HepG2 (cell line): ENCODE results near the gene LRRC3C.

ENCODE experiments used
- NFE2L2 ChIP-seq: fragments of 150-350 bp; IDR thresholded peaks from 2 replicates; pipeline ENCODE4 v1.6.1; 2014; ENCODE audit warnings: low read length
- SMAD3 ChIP-seq: sonication (generic); formaldehyde crosslinking; IDR thresholded peaks from 2 replicates; pipeline ENCODE4 v1.4.0; 2020; ENCODE audit warnings: missing genetic modification reagents
- SP1 ChIP-seq, 2 experiments: fragments of 450-650 bp in 1 of 2; sonication (generic) in 1 of 2; formaldehyde crosslinking in 1 of 2; IDR thresholded peaks; 2 replicates each; pipeline versions ENCODE4 v1.4.0 to v1.6.1; 2016 to 2020; ENCODE audit warnings: missing genetic modification reagents in 1 of 2

DNA sequence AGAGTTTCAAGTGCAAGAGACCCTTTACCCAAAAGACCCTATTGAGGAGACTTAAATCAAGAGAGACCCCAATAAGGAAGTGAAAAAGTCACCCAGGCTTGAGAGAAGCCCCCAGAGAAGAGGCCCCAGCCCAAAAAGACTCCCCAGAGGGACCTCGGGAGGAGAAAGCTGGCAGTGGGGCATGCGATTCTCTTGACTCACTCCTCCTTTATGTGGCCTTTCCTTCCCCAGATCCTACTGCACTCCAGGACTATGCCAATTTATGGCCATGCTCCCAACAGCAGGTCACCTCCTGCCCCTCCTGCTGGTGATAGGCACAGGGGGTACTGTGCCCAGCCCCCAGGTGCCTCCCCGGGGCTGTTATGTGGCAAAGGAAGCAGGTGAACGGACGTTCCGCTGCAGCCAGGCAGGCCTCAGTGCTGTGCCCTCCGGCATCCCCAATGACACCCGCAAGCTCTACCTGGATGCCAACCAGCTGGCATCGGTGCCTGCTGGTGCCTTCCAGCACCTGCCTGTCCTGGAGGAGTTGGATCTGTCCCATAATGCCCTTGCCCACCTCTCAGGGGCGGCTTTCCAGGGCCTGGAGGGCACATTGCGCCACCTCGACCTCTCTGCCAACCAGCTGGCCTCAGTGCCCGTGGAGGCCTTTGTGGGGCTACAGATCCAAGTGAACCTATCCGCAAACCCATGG lies 16.3 kb downstream of the LRRC3C start:
- no peak for TF ChIP-seq SMAD3
- no peak for TF ChIP-seq NFE2L2
- no peak for TF ChIP-seq SP1 (IDR thresholded peaks at IDR 0.05)
- no peak for TF ChIP-seq SP1 (CRISPR knock-in tag; IDR thresholded peaks at IDR 0.05)
